Heart left ventricle (tissue), 16 donors: ENCODE measurements around the gene TDRD7. TPM values are rescaled to one million over a fixed set of nuclear protein-coding genes. Genes with fewer than 3 reads are reported as not detected.

Experiments used
- ATAC-seq, 4 donors: fragments of 200-7000 bp; cut with Tn5 transposase; one replicate each; pipeline ENCODE4 v1.9.1; 2020 to 2022; ENCODE audit warnings: moderate library complexity in 4 of 4, mild to moderate bottlenecking in 3 of 4, moderate number of reproducible peaks in 1 of 4
- DNase-seq, 5 donors: peaks; one replicate each; pipeline ENCODE4 v3.0.0-alpha.2; 2020
- H3K27ac ChIP-seq, 12 donors: fragments of 200-600 bp; sonication (generic) in 4 of 12; one replicate each; pipeline versions ENCODE4 v1.5.0 to v1.8.0; 2016 to 2022; ENCODE audit warnings: mild to moderate bottlenecking in 2 of 12
- H3K27me3 ChIP-seq, 9 donors: fragments of 200-600 bp; sonication (generic) in 2 of 9; one replicate each; pipeline versions ENCODE4 v1.5.1 to v1.8.0; 2016 to 2022; ENCODE audit warnings: mild to moderate bottlenecking in 3 of 9
- H3K36me3 ChIP-seq, 9 donors: fragments of 200-600 bp; sonication (generic) in 2 of 9; one replicate each; pipeline versions ENCODE4 v1.5.0 to v1.8.0; 2018 to 2022; ENCODE audit warnings: mild to moderate bottlenecking in 2 of 9
- H3K4me1 ChIP-seq, 12 donors: fragments of 200-600 bp; sonication (generic) in 4 of 12; one replicate each; pipeline versions ENCODE4 v1.5.0 to v1.8.0; 2016 to 2022; ENCODE audit warnings: mild to moderate bottlenecking in 3 of 12
- H3K4me3 ChIP-seq, 12 donors: fragments of 200-600 bp; sonication (generic) in 4 of 12; one replicate each; pipeline versions ENCODE4 v1.5.0 to v1.8.0; 2017 to 2022; ENCODE audit warnings: mild to moderate bottlenecking in 9 of 12, moderate library complexity in 4 of 12
- H3K9me3 ChIP-seq, 12 donors: fragments of 200-600 bp; sonication (generic) in 4 of 12; one replicate each; pipeline versions ENCODE4 v1.5.0 to v1.8.0; 2016 to 2022; ENCODE audit warnings: mild to moderate bottlenecking in 1 of 12
- CTCF ChIP-seq, 12 donors: fragments of 200-600 bp; sonication (generic) in 4 of 12; IDR thresholded peaks; one replicate each; pipeline versions ENCODE4 v1.5.0 to v1.8.0; 2018 to 2022; ENCODE audit warnings: antibody characterized with exemption in 12 of 12, mild to moderate bottlenecking in 5 of 12
- POLR2A ChIP-seq, 2 donors: fragments of 450-650 bp; IDR thresholded peaks; one replicate each; pipeline ENCODE4 v1.6.1; 2017; ENCODE audit warnings: antibody characterized with exemption in 2 of 2, mild to moderate bottlenecking in 2 of 2, moderate library complexity in 2 of 2
- WGBS, 4 donors: extraction: QIAGEN DNeasy Blood & Tissue Kit in 2 of 4; methylation state at CpG; one replicate each; pipeline versions ENCODE4 v1.1.5 to v1.1.7; 2013 to 2018; 5-methylcytosine and 5-hydroxymethylcytosine counted together
- intact Hi-C, 10 donors: fragments of 100-400 bp; cut with DNase I; formaldehyde crosslinking; loops; one replicate each; pipeline versions ENCODE4 v1.11.1 to v1.14.2; 2022
- polyA plus RNA-seq, 2 donors: library from polyadenylated mRNA; stranded (reverse); fragments of 200-250 nt; gene quantifications; one replicate each; pipeline ENCODE4 v1.2.3, GENCODE V29; 2013
- total RNA-seq, 9 donors: library from RNA; depleted of rRNA in 2 of 9; stranded (reverse); fragments of >200 nt in 2 of 9; fragmentation: NEBNext Ultra II Directional in 3 of 9; extraction: Animal tissue kit (Norgen Biotek cat#: 25700) in 3 of 9; gene quantifications; one replicate each; pipeline versions ENCODE4 v1.1.0 to v1.2.4, GENCODE V29; 2016 to 2023
- donor health status: ischemic (EF 13 %, LVEDD 7.1; RV severe dilation, severe dysfunction).
- donor health status: healthy with polysubstance abuse.
- donor health status: DM: no; HTN: yes; CAD: no.
- donor health status: DM: no; HTN: no; CAD: no.
- donor health status: ischemic (EF 25% LVEDD 6.9; RV normal size, moderate dysfunction).
- donor health status: ischemic (EF 25% LVEDD 5.7; RV mildly dilated, moderate dysfunction).
- donor health status: healthy.
- donor health status: DM: yes; HTN: yes; CAD: no.
- donor health status: ischemic (EF 35%, LVEDD 5.7; RV mildly dilated, moderate dysfunction).
- donor health status: nonischemic (EF 11% LVEDD 7.7; RV severe dilation, severe dysfunction).
- donor health status: DM: yes; HTN: yes; CAD: no.
- donor health status: PGD.
- donor health status: ischemic (EF 29% LVEDD 5.4; RV normal size, mild dysfunction).
- donor health status: nonischemic (EF 23%, LVEDD 6.1; RV moderate dilation, normal function).

The TDRD7 gene
- total and polyA plus RNA-seq, 11 donors = 3.0 to 15.3 (median 8.9) TPM

DNA sequence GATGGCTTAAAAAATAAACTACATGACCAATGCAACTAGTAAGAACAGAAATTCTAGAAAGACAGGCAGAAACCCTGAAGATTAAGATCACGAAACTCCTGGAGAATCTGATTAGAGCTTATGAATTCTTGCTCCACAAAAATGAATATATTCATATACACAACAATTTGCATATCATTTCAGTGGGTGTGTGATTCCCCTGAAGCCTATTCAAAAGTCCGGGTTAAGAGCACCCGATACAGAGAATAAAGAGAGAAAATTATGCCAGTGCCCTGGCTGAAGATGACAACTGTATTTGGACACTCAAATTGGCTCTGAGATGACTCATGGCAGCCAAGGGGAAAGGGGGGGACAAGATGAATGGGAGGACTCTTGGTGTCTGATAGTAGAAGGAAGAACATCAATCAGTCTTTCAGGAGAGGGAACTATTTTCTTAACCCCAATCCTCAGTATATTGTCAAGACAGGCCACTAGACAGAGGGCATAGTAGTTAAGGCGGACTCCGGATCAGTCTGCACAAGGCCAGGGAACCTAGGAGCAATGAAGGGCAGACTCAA is 95.6 kb downstream of the TDRD7 start:
- H3K27me3 ChIP-seq = peaks cover 0 to 19% (median 0%) of the 10 kb centered on the region in 9 donors
- peaks cover 0 to 4% (median 0%) of the 10 kb centered on the region in 9 donors for H3K36me3 ChIP-seq
- peaks cover 0 to 83% (median 33%) of the 10 kb centered on the region in 12 donors for H3K4me1 ChIP-seq
- WGBS, 4 donors = 72 to 76% (median 74%) methylated on average over 5 of the region's 5 CpGs
- H3K27ac ChIP-seq = peak overlapping the region in 2 of 12 donors; percentile 22 to 51
- no peak overlapping the region for H3K4me3 ChIP-seq
- H3K9me3 ChIP-seq = no peaks in the 10 kb centered on the region
- no peak for DNase-seq
- intact Hi-C loops = loop anchor here in 5 of 10 donors (10.0 kb wide), 3 partner anchors 47 to 87 kb away; no protein-coding TSS in a partner anchor
- no peak for TF ChIP-seq POLR2A (IDR thresholded peaks at IDR 0.05)
- TF ChIP-seq CTCF (IDR thresholded peaks at IDR 0.05) = no peak
- ATAC-seq = no peak

- Histone ChIP-seq H3K27ac (peak overlapping the region in 4 of 12 donors; percentile 11 to 51 (median 30)), H3K36me3 (peaks cover 0 to 4% (median 0%) of the 10 kb centered on the region in 9 donors), H3K27me3 (peaks cover 0 to 6% (median 0%) of the 10 kb centered on the region in 9 donors), H3K4me1 (peaks cover 0 to 80% (median 33%) of the 10 kb centered on the region in 12 donors), H3K4me3 (no peak overlapping the region), H3K9me3 (no peaks in the 10 kb centered on the region)
- TF ChIP-seq CTCF (IDR thresholded peaks at IDR 0.05) (no peak), POLR2A (IDR thresholded peaks at IDR 0.05) (no peak)
- ATAC-seq (no peak), DNase-seq (peak in 1 of 5 donors; percentile 1)
- WGBS, 4 donors = 53 to 80% (median 57%) methylated on average over 4 of the region's 4 CpGs
- intact Hi-C loops = loop anchor here in 5 of 10 donors (10.0 kb wide), 3 partner anchors 46 to 86 kb away; no protein-coding TSS in a partner anchor
These were observed 97.0 kb downstream of the TDRD7 start for GRCh38 chr9:97508852-97509251.

- H3K36me3 ChIP-seq = peaks cover 0 to 4% (median 0%) of the 10 kb centered on the region in 9 donors
- peak overlapping the region in 9 of 12 donors; percentile 40 to 67 (median 44) for H3K27ac ChIP-seq
- no peaks in the 10 kb centered on the region for H3K27me3 ChIP-seq
- intact Hi-C loops = no loop called here
- peak; percentile 37 to 60 (median 55) for ATAC-seq
- H3K4me3 ChIP-seq = no peak overlapping the region
- TF ChIP-seq CTCF (IDR thresholded peaks at IDR 0.05) = no peak
- TF ChIP-seq POLR2A (IDR thresholded peaks at IDR 0.05) = no peak
- H3K4me1 ChIP-seq = peaks cover 0 to 78% (median 27%) of the 10 kb centered on the region in 12 donors
- 55 to 71% (median 59%) methylated on average over 10 of the region's 10 CpGs for WGBS, 4 donors
- no peak for DNase-seq
- H3K9me3 ChIP-seq = no peaks in the 10 kb centered on the region
These were observed 99.1 kb downstream of the TDRD7 start for GRCh38 chr9:97510797-97511654.
